Measurements from ENCODE around the gene CEMIP. TPM values are rescaled to one million over a fixed set of nuclear protein-coding genes. Genes with fewer than 3 reads are reported as not detected.
"Not testable (repeated sequence)": the region's sequence is repeated elsewhere in the genome, so short reads cannot be mapped to it uniquely, and the experiment has no call there.

CEMIP gene
- total RNA-seq, 1 donor from 2014 or later, result not detected

DNA sequence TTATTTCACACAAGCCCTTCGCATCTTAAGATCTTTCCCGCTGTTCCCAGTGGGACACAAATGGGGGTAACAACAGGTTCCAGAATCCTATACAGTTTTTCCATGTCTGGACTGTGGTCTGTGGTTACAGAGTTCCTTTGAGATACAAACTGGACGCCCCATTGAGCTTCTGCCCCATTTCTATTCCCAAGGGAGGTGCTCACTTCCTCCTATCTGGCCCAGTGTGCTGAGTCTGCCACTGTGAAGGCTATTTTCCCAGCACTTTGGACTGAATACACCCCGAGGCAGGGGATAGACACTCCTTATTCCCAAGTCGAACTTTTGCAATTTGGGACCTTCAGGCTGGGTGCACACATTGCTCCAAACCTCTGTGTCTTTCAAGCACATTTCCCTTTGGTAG lies 166.4 kb downstream of the CEMIP start:
- intact Hi-C loops (cut with micrococcal nuclease), result no loop called here

GRCh38 chr15:80946576-80946975 lies 167.4 kb downstream of the CEMIP start:
- intact Hi-C loops (cut with micrococcal nuclease), result no loop called here

GRCh38 chr15:80948651-80949292 lies 169.6 kb downstream of the CEMIP start:
- intact Hi-C loops (cut with micrococcal nuclease), result no loop called here

DNA sequence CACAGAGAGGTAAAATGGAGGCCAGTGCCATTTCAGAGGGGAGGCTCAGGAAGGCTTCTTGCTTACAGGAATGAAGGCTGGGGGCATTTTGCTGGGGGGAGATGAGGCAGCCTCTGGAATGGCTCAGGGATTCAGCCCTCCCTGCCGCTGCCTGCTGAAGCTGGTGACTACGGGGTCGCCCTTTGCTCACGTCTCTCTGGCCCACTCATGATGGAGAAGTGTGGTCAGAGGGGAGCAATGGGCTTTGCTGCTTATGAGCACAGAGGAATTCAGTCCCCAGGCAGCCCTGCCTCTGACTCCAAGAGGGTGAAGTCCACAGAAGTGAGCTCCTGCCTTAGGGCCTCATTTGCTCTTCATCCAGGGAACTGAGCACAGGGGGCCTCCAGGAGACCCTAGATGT lies 170.6 kb downstream of the CEMIP start:
- intact Hi-C loops (cut with micrococcal nuclease), result no loop called here

DNA sequence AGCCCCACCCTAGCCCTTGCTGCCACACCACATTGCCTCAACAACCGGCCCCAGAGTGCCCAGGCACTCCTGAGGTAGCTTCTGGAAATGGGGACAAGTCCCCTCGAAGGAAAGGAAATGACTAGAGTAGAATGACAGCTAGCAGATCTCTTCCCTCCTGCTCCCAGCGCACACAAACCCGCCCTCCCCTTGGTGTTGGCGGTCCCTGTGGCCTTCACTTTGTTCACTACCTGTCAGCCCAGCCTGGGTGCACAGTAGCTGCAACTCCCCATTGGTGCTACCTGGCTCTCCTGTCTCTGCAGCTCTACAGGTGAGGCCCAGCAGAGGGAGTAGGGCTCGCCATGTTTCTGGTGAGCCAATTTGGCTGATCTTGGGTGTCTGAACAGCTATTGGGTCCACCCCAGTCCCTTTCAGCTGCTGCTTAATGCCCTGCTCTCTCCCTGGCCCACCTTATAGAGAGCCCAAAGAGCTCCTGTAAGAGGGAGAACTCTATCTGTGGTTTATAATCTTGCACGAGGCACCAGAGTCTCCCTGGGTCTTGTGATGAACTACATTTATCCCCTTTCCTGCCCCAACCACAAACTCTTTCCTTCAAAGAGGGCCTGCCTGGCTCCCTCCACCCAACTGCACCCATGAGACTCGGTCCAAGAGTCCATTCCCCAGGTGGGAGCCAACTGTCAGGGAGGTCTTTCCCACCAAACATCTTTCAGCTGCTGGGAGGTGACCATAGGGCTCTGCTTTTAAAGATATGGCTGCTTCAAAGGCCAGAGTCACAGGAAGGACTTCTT lies 171.3 kb downstream of the CEMIP start:
- intact Hi-C loops (cut with micrococcal nuclease), result no loop called here

GRCh38 chr15:80951941-80952340 lies 172.8 kb downstream of the CEMIP start:
- intact Hi-C loops (cut with micrococcal nuclease), result no loop called here

- intact Hi-C loops (cut with micrococcal nuclease), result no loop called here
Measured at GRCh38 chr15:80953001-80953952, 174.1 kb downstream of the CEMIP start.

DNA sequence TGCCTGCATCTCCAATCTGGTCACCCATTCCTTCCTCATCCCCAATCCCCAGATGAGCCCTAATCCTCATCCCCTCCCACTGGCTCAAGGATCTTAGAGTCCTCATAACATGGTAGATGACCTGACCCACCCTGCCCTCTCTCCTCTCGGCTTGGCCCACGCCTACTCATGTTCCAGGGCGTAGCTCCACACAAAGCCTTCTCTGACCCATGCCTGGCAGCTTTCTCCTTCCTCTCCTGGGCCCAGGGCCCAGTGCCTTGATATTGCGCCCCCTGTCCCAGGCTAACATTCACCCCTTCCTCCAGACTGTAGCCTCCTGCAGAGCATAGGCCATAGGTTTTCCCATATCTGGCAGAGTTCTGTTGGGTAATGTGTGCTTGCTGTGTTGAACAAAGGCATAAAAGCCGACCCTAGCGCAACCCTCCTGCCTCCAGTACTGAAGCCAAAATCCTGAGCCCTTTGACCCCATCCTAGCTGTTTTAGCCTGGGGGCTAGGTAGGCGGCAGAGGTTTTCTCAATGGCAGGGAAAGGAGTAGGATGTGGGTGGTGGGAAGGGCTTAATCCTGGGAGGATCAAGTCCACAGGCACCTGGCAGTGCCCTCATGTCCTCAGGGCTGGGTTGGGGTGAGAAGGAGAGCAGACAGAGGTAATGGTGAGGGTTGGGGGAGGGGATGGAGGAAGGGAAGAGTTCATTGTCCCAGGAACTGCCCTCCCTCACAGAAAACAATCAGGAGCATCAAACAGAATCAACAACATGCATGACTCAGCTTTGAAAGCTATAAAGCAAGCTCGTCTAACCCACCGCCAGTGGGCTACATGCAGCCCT lies 175.0 kb downstream of the CEMIP start:
- intact Hi-C loops (cut with micrococcal nuclease), result no loop called here

- intact Hi-C loops (cut with micrococcal nuclease), result not testable (repeated sequence)
Measured at GRCh38 chr15:80955571-80956452, 176.6 kb downstream of the CEMIP start.

- intact Hi-C loops (cut with micrococcal nuclease), result no loop called here
Measured at GRCh38 chr15:80957556-80957955, 178.4 kb downstream of the CEMIP start.

- intact Hi-C loops (cut with micrococcal nuclease), result no loop called here
Measured at GRCh38 chr15:80957976-80958375, 178.8 kb downstream of the CEMIP start.

GRCh38 chr15:80958818-80959495 lies 179.8 kb downstream of the CEMIP start:
- intact Hi-C loops (cut with micrococcal nuclease), result no loop called here

- intact Hi-C loops (cut with micrococcal nuclease), result not testable (repeated sequence)
Measured at GRCh38 chr15:80965454-80965853, 186.3 kb downstream of the CEMIP start.

GRCh38 chr15:80966431-80967197 lies 187.4 kb downstream of the CEMIP start:
- intact Hi-C loops (cut with micrococcal nuclease), result no loop called here

DNA sequence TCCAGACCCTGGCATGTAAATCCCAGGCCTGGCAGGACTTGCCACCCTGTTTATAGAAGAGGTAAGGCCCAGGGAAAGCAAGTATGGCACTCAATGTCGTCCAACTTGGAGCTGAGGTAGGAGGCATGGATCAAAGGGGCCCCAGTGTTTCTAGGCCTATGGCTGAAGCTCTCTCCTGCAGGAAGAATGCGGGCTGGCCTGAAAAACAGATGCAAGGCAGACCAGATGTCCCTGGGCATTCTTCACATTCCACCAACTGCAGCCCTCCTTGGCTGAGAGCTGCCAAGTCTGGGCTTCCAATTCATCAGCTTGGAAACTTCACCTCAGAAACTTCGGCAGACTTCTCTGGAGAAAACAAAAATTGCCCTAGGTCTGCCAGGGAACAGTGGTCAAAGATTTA lies 188.3 kb downstream of the CEMIP start:
- intact Hi-C loops (cut with micrococcal nuclease), result no loop called here

GRCh38 chr15:80967991-80968510 lies 188.9 kb downstream of the CEMIP start:
- intact Hi-C loops (cut with micrococcal nuclease), result no loop called here

DNA sequence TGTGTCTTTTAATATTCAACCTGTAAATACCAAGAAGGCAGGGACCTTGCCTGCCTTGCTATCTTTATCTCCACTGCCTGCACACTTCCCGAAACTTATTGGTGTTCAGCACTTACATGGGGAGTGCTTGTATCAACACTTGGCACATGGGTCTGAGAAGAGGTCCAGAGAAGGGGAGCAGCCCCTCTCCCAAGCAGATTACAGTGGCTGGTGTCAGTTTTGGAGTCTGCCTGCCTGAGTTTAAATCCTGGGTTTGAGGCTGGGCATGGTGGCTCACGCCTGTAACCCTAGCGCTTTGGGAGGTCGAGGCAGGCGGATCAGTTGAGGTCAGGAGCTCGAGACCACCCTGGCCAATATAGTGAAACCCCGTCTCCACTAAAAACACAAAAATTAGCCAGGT lies 190.1 kb downstream of the CEMIP start:
- intact Hi-C loops (cut with micrococcal nuclease), result no loop called here

- intact Hi-C loops (cut with micrococcal nuclease), result loop anchor here (1.0 kb wide), 4 partner anchors 194 to 551 kb away; no protein-coding TSS in a partner anchor
Measured at GRCh38 chr15:80970018-80970657, 191.0 kb downstream of the CEMIP start.
